ENCODE results near the gene CAPN5.

The CAPN5 gene

GRCh38 chr11:77067861-77068443, 1.2 kb downstream of the CAPN5 start:
- no peak for DNase-seq

GRCh38 chr11:77068457-77069335, 1.9 kb downstream of the CAPN5 start:
- DNase-seq = no peak

- peak; percentile 50 for DNase-seq
Observed at GRCh38 chr11:77069336-77069968, 2.7 kb downstream of the CAPN5 start.

GRCh38 chr11:77069969-77070582, 3.3 kb downstream of the CAPN5 start:
- no peak for DNase-seq

GRCh38 chr11:77071077-77071476, 4.3 kb downstream of the CAPN5 start:
- no peak for DNase-seq

GRCh38 chr11:77071671-77072605, 5.2 kb downstream of the CAPN5 start:
- no peak for DNase-seq

- DNase-seq = no peak
Observed at GRCh38 chr11:77072851-77073327, 6.1 kb downstream of the CAPN5 start.

- DNase-seq = peak; percentile 39
Observed at GRCh38 chr11:77073328-77074001, 6.7 kb downstream of the CAPN5 start.

- DNase-seq = peak; percentile 29
Observed at GRCh38 chr11:77074205-77074604, 7.4 kb downstream of the CAPN5 start.

GRCh38 chr11:77074626-77075221, 8.0 kb downstream of the CAPN5 start:
- DNase-seq = no peak

GRCh38 chr11:77075425-77075905, 8.7 kb downstream of the CAPN5 start:
- DNase-seq = peak; percentile 70

- DNase-seq = no peak
Observed at GRCh38 chr11:77079666-77080065, 12.9 kb downstream of the CAPN5 start.

- no peak for DNase-seq
Observed at GRCh38 chr11:77080643-77081210, 14.0 kb downstream of the CAPN5 start.

GRCh38 chr11:77081381-77081851, 14.6 kb downstream of the CAPN5 start:
- DNase-seq = no peak

GRCh38 chr11:77081976-77082836, 15.4 kb downstream of the CAPN5 start:
- no peak for DNase-seq

- DNase-seq = no peak
Observed at GRCh38 chr11:77082838-77083565, 16.2 kb downstream of the CAPN5 start.

GRCh38 chr11:77083566-77084245, 16.9 kb downstream of the CAPN5 start:
- no peak for DNase-seq

GRCh38 chr11:77084581-77085191, 17.9 kb downstream of the CAPN5 start:
- DNase-seq = no peak
